Body of pancreas (tissue), 4 donors: ENCODE results near the gene ACSL3. TPM values are rescaled to one million over a fixed set of nuclear protein-coding genes. Genes with fewer than 3 reads are reported as not detected.

Experiments
- ATAC-seq: fragments of 150-250 bp; one replicate; pipeline ENCODE4 v1.9.1; 2016
- DNase-seq, 4 donors: peaks; one replicate each; pipeline ENCODE4 v3.0.0-alpha.2; 2019
- H3K27ac ChIP-seq, 4 donors: fragments of 200-600 bp; sonication (generic); 1 replicate in 3 of 4; 2 replicates in 1 of 4; pipeline versions ENCODE4 v1.5.1 to v1.6.1; 2016 to 2019; ENCODE audit warnings: mild to moderate bottlenecking in 1 of 4, mixed read lengths in 1 of 4, moderate library complexity in 1 of 4
- H3K27me3 ChIP-seq, 2 donors: fragments of 200-600 bp; sonication (generic); one replicate each; pipeline ENCODE4 v1.6.0; 2016; ENCODE audit warnings: mild to moderate bottlenecking in 1 of 2
- H3K36me3 ChIP-seq, 2 donors: fragments of 200-600 bp; sonication (generic); replicated peaks in 1 of 2; 2 replicates each; pipeline ENCODE4 v1.5.1; 2016; ENCODE audit warnings: low read depth in 2 of 2; ENCODE audit not compliant: insufficient read depth in 1 of 2
- H3K4me1 ChIP-seq: fragments of 200-600 bp; sonication (generic); one replicate; pipeline ENCODE4 v1.6.0; 2016
- H3K4me3 ChIP-seq, 2 donors: fragments of 200-600 bp; sonication (generic); 1 replicate in 1 of 2; 2 replicates in 1 of 2; pipeline ENCODE4 v1.5.1; 2016 to 2019
- H3K9me3 ChIP-seq, 3 donors: fragments of 200-600 bp; sonication (generic); 1 replicate in 2 of 3; 2 replicates in 1 of 3; pipeline ENCODE4 v1.5.1; 2016
- CTCF ChIP-seq, 7 experiments: fragments of 450-650 bp in 4 of 7; fragments of 200-600 bp in 3 of 7; sonication (generic) in 3 of 7; IDR thresholded peaks; one replicate each; pipeline ENCODE4 v1.5.1; 2016 to 2019; ENCODE audit warnings: antibody characterized with exemption in 7 of 7
- POLR2A ChIP-seq, 3 donors: fragments of 450-650 bp; IDR thresholded peaks; one replicate each; pipeline ENCODE4 v1.6.1; 2016; ENCODE audit warnings: antibody characterized with exemption in 3 of 3, mild to moderate bottlenecking in 2 of 3
- whole genome bisulfite sequencing, 2 donors: methylation state at CpG; one replicate each; pipeline ENCODE4 v1.1.5; 2017; 5-methylcytosine and 5-hydroxymethylcytosine counted together
- intact Hi-C: fragments of 100-400 bp; cut with DNase I; formaldehyde crosslinking; loops from one replicate; pipeline ENCODE4 v1.15.1; 2023
- total RNA-seq, 2 donors: library from RNA; depleted of rRNA; stranded (reverse); fragments of >200 nt; gene quantifications; one replicate each; pipeline ENCODE4 v1.1.0, GENCODE V29; 2016

ACSL3 gene
- total RNA-seq, 2 donors from 2014 or later: 24.6 to 60.0 TPM

DNA sequence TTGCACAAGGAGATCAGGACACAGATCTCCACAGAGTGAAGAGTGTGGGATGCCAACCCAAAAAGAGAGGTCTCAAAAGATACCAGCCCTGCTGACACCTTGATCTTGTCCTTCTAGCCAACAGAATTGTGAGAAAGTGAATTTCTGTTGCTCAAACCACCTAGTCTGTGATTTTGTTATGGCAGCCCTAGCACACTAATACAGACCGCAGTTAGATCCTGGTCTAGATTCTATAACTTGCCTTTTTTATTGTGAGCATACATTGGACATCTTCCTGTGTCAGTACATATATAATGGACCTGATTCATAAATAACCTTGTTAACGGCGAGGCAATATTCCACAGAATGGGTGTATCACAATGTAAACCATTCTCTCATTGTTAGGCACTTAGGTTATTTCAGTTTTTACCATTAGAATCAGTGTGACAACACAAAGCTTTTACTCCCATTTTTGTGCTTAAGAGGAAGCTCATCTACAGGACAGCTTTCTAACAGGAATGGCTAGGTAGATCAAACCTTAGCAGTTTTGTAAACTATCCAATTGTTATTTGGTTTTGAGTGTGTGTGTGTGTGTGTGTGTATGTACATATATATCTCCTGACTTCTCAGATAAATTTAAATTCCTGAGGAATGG, 89.0 kb downstream of the ACSL3 start:
- Histone ChIP-seq H3K9me3 (no peaks in the 10 kb centered on the region), H3K4me1 (no peaks in the 10 kb centered on the region), H3K27me3 (no peaks in the 10 kb centered on the region), H3K36me3 (no peaks in the 10 kb centered on the region), H3K4me3 (no peak overlapping the region), H3K27ac (no peak overlapping the region)
- TF ChIP-seq CTCF (IDR thresholded peaks at IDR 0.05) (no peak), POLR2A (IDR thresholded peaks at IDR 0.05) (no peak)
- DNase-seq (no peak), ATAC-seq (no peak)
- intact Hi-C loops: no loop called here
- 94 to 97% methylated on average over 3 of the region's 3 CpGs for WGBS, 2 donors

GRCh38 chr2:222950638-222951285, 89.9 kb downstream of the ACSL3 start:
- H3K27me3 ChIP-seq: no peaks in the 10 kb centered on the region
- no peak for TF ChIP-seq POLR2A (IDR thresholded peaks at IDR 0.05)
- 59 to 80% methylated on average over 13 of the region's 13 CpGs for WGBS, 2 donors
- no peak overlapping the region for H3K4me3 ChIP-seq
- no peaks in the 10 kb centered on the region for H3K4me1 ChIP-seq
- no peak for ATAC-seq
- H3K9me3 ChIP-seq: no peaks in the 10 kb centered on the region
- intact Hi-C loops: no loop called here
- no peak overlapping the region for H3K27ac ChIP-seq
- DNase-seq: no peak
- H3K36me3 ChIP-seq: no peaks in the 10 kb centered on the region

DNA sequence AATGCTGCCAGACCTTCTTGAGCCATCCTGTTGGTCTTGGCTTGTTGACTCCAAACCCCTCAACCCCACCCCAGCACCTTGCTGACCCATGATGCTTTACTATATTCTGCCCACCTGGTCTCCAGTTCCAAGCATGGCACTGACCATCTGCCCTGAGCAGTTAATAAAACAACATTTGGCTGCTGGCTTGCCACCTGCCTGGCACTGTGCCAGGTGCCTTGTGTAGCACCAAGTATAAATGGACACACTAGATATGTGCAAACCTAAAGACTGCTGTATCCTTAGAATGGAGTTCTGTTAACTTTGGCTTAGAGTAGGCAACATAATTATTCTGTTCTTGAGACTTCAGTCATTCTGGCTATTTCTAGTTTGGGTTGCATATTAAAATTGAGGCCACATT, 91.4 kb downstream of the ACSL3 start:
- Histone ChIP-seq H3K36me3 (no peaks in the 10 kb centered on the region), H3K4me1 (no peaks in the 10 kb centered on the region), H3K4me3 (no peak overlapping the region), H3K9me3 (no peaks in the 10 kb centered on the region), H3K27me3 (no peaks in the 10 kb centered on the region), H3K27ac (no peak overlapping the region)
- intact Hi-C loops: no loop called here
- ATAC-seq (no peak), DNase-seq (peak in 3 of 4 donors; percentile 35 to 70 (median 55))
- TF ChIP-seq POLR2A (IDR thresholded peaks at IDR 0.05) (no peak), CTCF (IDR thresholded peaks at IDR 0.05) (no peak)

- Histone ChIP-seq H3K9me3 (no peaks in the 10 kb centered on the region), H3K27me3 (no peaks in the 10 kb centered on the region), H3K4me1 (no peaks in the 10 kb centered on the region), H3K4me3 (no peak overlapping the region), H3K36me3 (no peaks in the 10 kb centered on the region), H3K27ac (no peak overlapping the region)
- 52 to 53% methylated on average over 1 of the region's 1 CpG for WGBS, 2 donors
- ATAC-seq (no peak), DNase-seq (no peak)
- intact Hi-C loops: no loop called here
- TF ChIP-seq CTCF (IDR thresholded peaks at IDR 0.05): no peak
- TF ChIP-seq POLR2A (IDR thresholded peaks at IDR 0.05): no peak
These were observed 94.2 kb downstream of the ACSL3 start for GRCh38 chr2:222955008-222955407.

DNA sequence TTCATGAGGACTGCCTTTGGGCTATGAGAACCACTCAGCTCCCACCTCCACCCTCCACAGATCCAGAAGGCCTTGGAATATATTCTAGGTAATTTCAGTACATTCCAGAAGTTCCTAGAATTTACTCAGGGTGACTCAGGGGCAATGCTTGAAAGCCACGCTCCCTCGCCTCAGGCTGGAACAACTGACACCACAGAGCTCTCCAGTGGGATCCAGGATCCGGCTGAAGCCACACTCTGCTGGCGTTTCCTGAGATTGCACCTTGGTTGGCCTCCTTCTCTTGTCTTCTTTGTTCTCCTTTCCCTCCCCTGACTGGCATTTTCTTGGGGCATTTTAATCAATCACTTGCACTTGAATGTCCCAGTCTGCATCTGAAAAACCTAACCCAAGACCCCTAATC, 98.5 kb downstream of the ACSL3 start:
- DNase-seq: no peak
- Histone ChIP-seq H3K9me3 (no peaks in the 10 kb centered on the region), H3K4me1 (no peaks in the 10 kb centered on the region), H3K27ac (no peak overlapping the region), H3K27me3 (no peaks in the 10 kb centered on the region), H3K36me3 (no peaks in the 10 kb centered on the region), H3K4me3 (no peak overlapping the region)
- TF ChIP-seq POLR2A (IDR thresholded peaks at IDR 0.05) (no peak), CTCF (IDR thresholded peaks at IDR 0.05) (no peak)
- no peak for ATAC-seq
- WGBS, 2 donors: 81 to 87% methylated on average over 4 of the region's 4 CpGs
- intact Hi-C loops: no loop called here
